B cell (primary cell): Measurements from ENCODE around the gene CDR2L. TPM values are rescaled to one million over a fixed set of nuclear protein-coding genes. Genes with fewer than 3 reads are reported as not detected.

Experiments
- ATAC-seq: fragments of 200-7000 bp; cut with Tn5 transposase; one replicate; pipeline ENCODE4 v1.10.0; 2021; ENCODE audit warnings: low read depth, mild to moderate bottlenecking, moderate number of reproducible peaks, moderate library complexity
- CTCF ChIA-PET: fragments of 350-600 bp; sonication (Branson Sonifier 250); formaldehyde crosslinking; loops from one replicate; lab custom pipeline; 2021; ENCODE audit warnings: antibody characterized with exemption, inconsistent platforms; lab: Charles Lee
- POLR2A ChIA-PET: fragments of 350-600 bp; sonication (Branson Sonifier 250); formaldehyde crosslinking; loops from one replicate; lab custom pipeline; 2021; ENCODE audit warnings: antibody characterized with exemption; lab: Charles Lee
- DNase-seq: peaks from one replicate; pipeline ENCODE4 v3.0.0; 2013
- H2AFZ ChIP-seq: 2 replicates; pipeline ENCODE4 v1.6.1; 2012; ENCODE audit warnings: mild to moderate bottlenecking, low read depth, low read length; ENCODE audit not compliant: insufficient read depth, poor library complexity, severe bottlenecking
- H3K27ac ChIP-seq, 2 donors: 1 replicate in 1 of 2; 2 replicates in 1 of 2; pipeline ENCODE4 v1.5.1; 2012 to 2013; ENCODE audit warnings: low read length in 2 of 2, mild to moderate bottlenecking in 2 of 2, moderate library complexity in 1 of 2
- H3K27me3 ChIP-seq, 4 experiments: fragments of 200-600 bp in 1 of 4; sonication (generic) in 1 of 4; replicated peaks in 1 of 4; 1 replicate in 2 of 4; 2 replicates in 2 of 4; pipeline versions ENCODE4 v1.6.1 to v1.7.0; 2013 to 2016; ENCODE audit warnings: low read length in 3 of 4, mild to moderate bottlenecking in 2 of 4, mixed read lengths in 1 of 4, moderate library complexity in 1 of 4; ENCODE audit not compliant: insufficient read depth in 4 of 4, control insufficient read depth in 3 of 4; ENCODE audit errors: control extremely low read depth in 1 of 4
- H3K36me3 ChIP-seq, 2 experiments: replicated peaks in 1 of 2; 1 replicate in 1 of 2; 2 replicates in 1 of 2; pipeline versions ENCODE4 v1.6.1 to v1.7.1; 2013; ENCODE audit warnings: low read length in 1 of 2; ENCODE audit not compliant: insufficient read depth in 2 of 2, control insufficient read depth in 1 of 2; ENCODE audit errors: control extremely low read depth in 1 of 2, extremely low read depth in 1 of 2
- H3K4me1 ChIP-seq, 2 donors: fragments of 200-600 bp in 1 of 2; sonication (generic) in 1 of 2; 1 replicate in 1 of 2; 2 replicates in 1 of 2; pipeline versions ENCODE4 v1.5.1 to v1.6.1; 2013 to 2017; ENCODE audit warnings: low read length in 2 of 2; ENCODE audit not compliant: control insufficient read depth in 2 of 2, insufficient read depth in 2 of 2
- H3K4me2 ChIP-seq: replicated peaks from 2 replicates; pipeline ENCODE3; 2012; ENCODE audit warnings: mild to moderate bottlenecking, low read depth, low read length; ENCODE audit not compliant: poor library complexity, severe bottlenecking
- H3K4me3 ChIP-seq, 5 experiments: fragments of 200-600 bp in 1 of 5; sonication (generic) in 1 of 5; 1 replicate in 3 of 5; 2 replicates in 2 of 5; pipeline versions ENCODE4 v1.5.1 to v1.7.0; 2011 to 2016; ENCODE audit warnings: low read length in 4 of 5, mild to moderate bottlenecking in 4 of 5, low read depth in 2 of 5, control low read depth in 1 of 5, moderate library complexity in 1 of 5; ENCODE audit not compliant: insufficient read depth in 1 of 5; ENCODE audit errors: control extremely low read depth in 1 of 5, extremely low read depth in 1 of 5
- H3K79me2 ChIP-seq: fragments of 200-600 bp; sonication (generic); one replicate; pipeline ENCODE4 v1.6.0; 2016; ENCODE audit warnings: low read length; ENCODE audit not compliant: control insufficient read depth, insufficient read depth
- H3K9ac ChIP-seq: fragments of 200-600 bp; sonication (generic); 2 replicates; pipeline ENCODE4 v1.6.1; 2017; ENCODE audit warnings: mild to moderate bottlenecking, low read length, moderate library complexity
- H3K9me3 ChIP-seq, 3 donors: one replicate each; pipeline versions ENCODE4 v1.6.1 to v1.7.1; 2013; ENCODE audit warnings: low read length in 2 of 3; ENCODE audit not compliant: control insufficient read depth in 2 of 3, insufficient read depth in 1 of 3; ENCODE audit errors: control extremely low read depth in 1 of 3
- H4K20me1 ChIP-seq: 2 replicates; pipeline ENCODE4 v1.6.0; 2012; ENCODE audit warnings: mild to moderate bottlenecking, low read length; ENCODE audit not compliant: insufficient read depth, control insufficient read depth, poor library complexity, severe bottlenecking
- H3K27ac Mint-ChIP-seq: one replicate; pipeline ENCODE4 v1.8.0; 2021; ENCODE audit warnings: mixed read lengths
- H3K27me3 Mint-ChIP-seq: one replicate; pipeline ENCODE4 v1.8.0; 2021; ENCODE audit warnings: mixed read lengths
- H3K4me1 Mint-ChIP-seq: one replicate; pipeline ENCODE4 v1.8.0; 2021; ENCODE audit warnings: mixed read lengths
- H3K4me3 Mint-ChIP-seq: one replicate; pipeline ENCODE4 v1.8.0; 2021; ENCODE audit warnings: mixed read lengths
- H3K9me3 Mint-ChIP-seq: one replicate; pipeline ENCODE4 v1.8.0; 2022; ENCODE audit warnings: mixed read lengths; ENCODE audit not compliant: insufficient read depth
- EZH2 ChIP-seq: IDR thresholded peaks from 2 replicates; pipeline ENCODE4 v1.6.1; 2012; ENCODE audit warnings: borderline replicate concordance, low read depth, mild to moderate bottlenecking, moderate library complexity, low read length; ENCODE audit not compliant: insufficient read depth, poor library complexity, severe bottlenecking
- WGBS: methylation state at CpG from one replicate; pipeline ENCODE4 v1.1.5; 2013; ENCODE audit warnings: missing lambda C conversion rate; ENCODE audit not compliant: insufficient coverage; 5-methylcytosine and 5-hydroxymethylcytosine counted together
- intact Hi-C: fragments of 100-400 bp; cut with micrococcal nuclease; formaldehyde crosslinking; loops from one replicate; pipeline ENCODE4 v1.10.0; 2022
- polyA plus RNA-seq: library from polyadenylated mRNA; depleted of rRNA; stranded (reverse); fragments of >200 nt; gene quantifications from 2 replicates; pipeline ENCODE4 v1.2.3, GENCODE V29; 2012
- total RNA-seq, 2 donors: library from RNA; stranded (reverse); fragments of 120-200 nt in 1 of 2; gene quantifications; 1 replicate in 1 of 2; 2 replicates in 1 of 2; pipeline versions ENCODE4 v1.2.3 to v1.2.4, GENCODE V29; 2013 to 2022
- TF ChIP-seq, protein P1 (sequence below): fragments of 200-600 bp; IDR thresholded peaks from one replicate; pipeline ENCODE4 v1.8.0; 2022; ENCODE audit warnings: antibody characterized with exemption, mild to moderate bottlenecking

The CDR2L gene
- total and polyA plus RNA-seq, 2 donors (not counting 1 experiment from before 2014, with no cell fraction given): 0.03 TPM; not detected in 1

DNA sequence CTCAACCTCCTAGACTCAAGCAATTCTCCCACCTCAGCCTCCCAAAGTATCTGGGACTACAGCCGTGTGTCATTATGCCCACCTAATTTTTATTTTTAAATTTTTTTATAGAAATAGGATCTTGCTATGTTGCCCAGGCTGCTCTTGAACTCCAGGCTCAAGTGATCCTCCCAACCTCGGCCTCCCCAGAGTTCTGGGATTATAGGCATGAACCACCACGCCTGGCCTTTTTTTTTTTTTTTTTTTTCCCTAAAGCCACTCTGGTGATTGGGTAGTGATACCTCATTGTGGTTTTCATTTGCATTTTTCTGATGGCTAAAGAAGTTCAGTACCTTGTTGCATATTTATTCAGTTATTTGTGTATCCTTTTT is 1.2 kb upstream of the CDR2L start:
- Mint-ChIP-seq H3K4me1 (peaks cover 18% of the 10 kb centered on the region), H3K27ac (no peak overlapping the region), H3K27me3 (peaks cover 13% of the 10 kb centered on the region), H3K4me3 (no peak overlapping the region), H3K9me3 (no peaks in the 10 kb centered on the region)
- H3K9me3 ChIP-seq: peaks cover 0 to 12% (median 0%) of the 10 kb centered on the region in 3 donors
- TF ChIP-seq, protein P1, sequence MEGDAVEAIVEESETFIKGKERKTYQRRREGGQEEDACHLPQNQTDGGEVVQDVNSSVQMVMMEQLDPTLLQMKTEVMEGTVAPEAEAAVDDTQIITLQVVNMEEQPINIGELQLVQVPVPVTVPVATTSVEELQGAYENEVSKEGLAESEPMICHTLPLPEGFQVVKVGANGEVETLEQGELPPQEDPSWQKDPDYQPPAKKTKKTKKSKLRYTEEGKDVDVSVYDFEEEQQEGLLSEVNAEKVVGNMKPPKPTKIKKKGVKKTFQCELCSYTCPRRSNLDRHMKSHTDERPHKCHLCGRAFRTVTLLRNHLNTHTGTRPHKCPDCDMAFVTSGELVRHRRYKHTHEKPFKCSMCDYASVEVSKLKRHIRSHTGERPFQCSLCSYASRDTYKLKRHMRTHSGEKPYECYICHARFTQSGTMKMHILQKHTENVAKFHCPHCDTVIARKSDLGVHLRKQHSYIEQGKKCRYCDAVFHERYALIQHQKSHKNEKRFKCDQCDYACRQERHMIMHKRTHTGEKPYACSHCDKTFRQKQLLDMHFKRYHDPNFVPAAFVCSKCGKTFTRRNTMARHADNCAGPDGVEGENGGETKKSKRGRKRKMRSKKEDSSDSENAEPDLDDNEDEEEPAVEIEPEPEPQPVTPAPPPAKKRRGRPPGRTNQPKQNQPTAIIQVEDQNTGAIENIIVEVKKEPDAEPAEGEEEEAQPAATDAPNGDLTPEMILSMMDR: no peak
- TF ChIP-seq EZH2: no peak
- no peak overlapping the region for H3K9ac ChIP-seq
- no peak overlapping the region for H2AFZ ChIP-seq
- peaks cover 0 to 50% (median 18%) of the 10 kb centered on the region in 4 experiments for H3K27me3 ChIP-seq
- ChIA-PET POLR2A (no interaction called here), CTCF (no interaction called here)
- intact Hi-C loops: loop anchor here (2.0 kb wide), 1 partner anchor 61 kb away; the partner anchor contains the start of genes ATP5PD and KCTD2
- ATAC-seq: no peak
- no peaks in the 10 kb centered on the region for H3K36me3 ChIP-seq
- no peak overlapping the region for H3K4me3 ChIP-seq
- no peaks in the 10 kb centered on the region for H4K20me1 ChIP-seq
- no peak overlapping the region for H3K4me2 ChIP-seq
- H3K79me2 ChIP-seq: no peaks in the 10 kb centered on the region
- WGBS: no CpG with 5 or more reads among the region's 3 CpGs
- H3K4me1 ChIP-seq: peaks cover 24 to 30% of the 10 kb centered on the region in 2 donors
- DNase-seq: no peak
- H3K27ac ChIP-seq: no peak overlapping the region

DNA sequence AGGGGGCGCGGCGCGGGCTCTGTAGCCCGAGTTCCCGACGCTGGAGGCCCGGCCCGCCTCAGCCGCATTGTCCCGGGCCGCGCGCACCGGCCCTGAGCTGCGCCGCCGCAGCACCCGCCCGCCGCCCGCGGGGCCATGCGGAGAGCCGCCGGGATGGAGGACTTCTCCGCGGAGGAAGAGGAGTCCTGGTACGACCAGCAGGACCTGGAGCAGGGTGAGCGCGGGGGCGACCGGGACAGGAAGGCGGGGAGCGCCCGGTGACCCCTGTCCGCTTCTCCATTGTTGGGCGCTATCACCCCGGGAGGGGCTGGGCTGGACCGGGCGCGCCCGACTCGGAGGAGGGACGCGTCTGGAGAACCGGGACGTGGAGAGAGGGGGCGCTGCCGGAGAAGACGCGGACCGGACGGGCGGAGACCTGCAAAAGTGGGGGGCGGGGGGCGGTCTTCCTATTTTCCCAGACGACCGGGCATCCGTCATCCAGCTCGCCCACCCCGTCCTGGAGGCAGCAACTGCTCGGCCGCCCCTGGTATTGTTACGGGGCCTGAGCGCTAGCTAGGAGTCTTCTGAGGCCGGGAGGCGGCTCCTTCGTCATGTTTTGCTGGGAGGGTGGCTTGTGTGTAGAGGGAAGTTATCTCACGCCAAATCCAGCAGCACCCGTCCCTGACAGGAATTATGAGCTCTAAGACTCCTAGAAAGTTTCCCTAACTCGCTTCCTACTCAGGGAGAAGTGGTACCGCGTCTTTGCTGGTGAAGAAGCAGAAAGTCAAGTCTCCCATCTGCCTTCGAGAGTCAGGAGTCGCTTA is 678 bp downstream of the CDR2L start:
- intact Hi-C loops: loop anchor here (1.0 to 2.0 kb wide), 5 partner anchors 16 to 59 kb away; partner anchors contain the start of genes ATP5PD, HID1, KCTD2 and MRPL58
- peaks cover 16% of the 10 kb centered on the region in 2 donors for H3K4me1 ChIP-seq
- H3K4me2 ChIP-seq: peak overlapping the region; percentile 100
- ATAC-seq (peak; percentile 31), DNase-seq (peak; percentile 46)
- H3K9me3 Mint-ChIP-seq: no peaks in the 10 kb centered on the region
- peaks cover 0 to 41% (median 15%) of the 10 kb centered on the region in 4 experiments for H3K27me3 ChIP-seq
- H3K36me3 ChIP-seq: no peaks in the 10 kb centered on the region
- no peaks in the 10 kb centered on the region for H4K20me1 ChIP-seq
- H3K79me2 ChIP-seq: no peaks in the 10 kb centered on the region
- peak overlapping the region in 4 of 5 experiments; percentile 40 to 67 (median 53) for H3K4me3 ChIP-seq
- ChIA-PET CTCF (interaction anchor here (0.8 to 3.1 kb wide), 6 partner anchors 24 to 85 kb away, joined by 3 to 13 read pairs (median 8); partner anchors contain the start of gene MRPL58), POLR2A (interaction anchor here (0.5 to 0.8 kb wide), 3 partner anchors 15 to 388 kb away, joined by 4 to 7 read pairs (median 6); partner anchors contain the start of gene HID1)
- no peak overlapping the region for H3K27ac ChIP-seq
- H3K4me3 Mint-ChIP-seq: peak overlapping the region; percentile 79
- H2AFZ ChIP-seq: peak overlapping the region; percentile 74
- no peak for TF ChIP-seq EZH2
- TF ChIP-seq, protein P1: no peak
- peaks cover 0 to 8% (median 0%) of the 10 kb centered on the region in 3 donors for H3K9me3 ChIP-seq
- whole genome bisulfite sequencing: under 1% methylated on average over 64 of the region's 76 CpGs
- no peak overlapping the region for H3K27ac Mint-ChIP-seq
- peaks cover 12% of the 10 kb centered on the region for H3K4me1 Mint-ChIP-seq
- H3K9ac ChIP-seq: peak overlapping the region; percentile 65
- H3K27me3 Mint-ChIP-seq: peaks cover 17% of the 10 kb centered on the region
